Lung (tissue), 12 donors: ENCODE measurements around the gene TAMALIN. TPM values are rescaled to one million over a fixed set of nuclear protein-coding genes. Genes with fewer than 3 reads are reported as not detected.

ENCODE experiments used
- ATAC-seq: fragments of 200-7000 bp; cut with Tn5 transposase; one replicate; pipeline ENCODE4 v1.9.1; 2020; ENCODE audit warnings: moderate number of reproducible peaks; ENCODE audit not compliant: insufficient read depth, low FRiP score
- DNase-seq, 3 donors: peaks; one replicate each; pipeline ENCODE4 v3.0.0-alpha.2; 2013 to 2017
- H3K27ac ChIP-seq, 2 donors: one replicate each; pipeline ENCODE4 v1.5.1; 2013; ENCODE audit warnings: mild to moderate bottlenecking in 2 of 2, moderate library complexity in 2 of 2, control low read depth in 1 of 2, inconsistent platforms in 1 of 2, low read depth in 1 of 2, low read length in 1 of 2
- H3K27me3 ChIP-seq, 3 donors: one replicate each; pipeline ENCODE4 v1.5.1; 2013; ENCODE audit warnings: low read length in 2 of 3; ENCODE audit not compliant: control insufficient read depth in 3 of 3, insufficient read depth in 3 of 3
- H3K36me3 ChIP-seq, 4 donors: one replicate each; pipeline ENCODE4 v1.5.1; 2013; ENCODE audit warnings: low read length in 4 of 4, mild to moderate bottlenecking in 1 of 4, moderate library complexity in 1 of 4; ENCODE audit not compliant: control insufficient read depth in 4 of 4, insufficient read depth in 4 of 4
- H3K4me1 ChIP-seq, 5 donors: one replicate each; pipeline ENCODE4 v1.5.1; 2013; ENCODE audit warnings: low read length in 5 of 5, mild to moderate bottlenecking in 2 of 5, moderate library complexity in 1 of 5; ENCODE audit not compliant: control insufficient read depth in 5 of 5, insufficient read depth in 5 of 5
- H3K4me3 ChIP-seq: one replicate; pipeline ENCODE4 v1.5.1; 2013; ENCODE audit warnings: mild to moderate bottlenecking, control low read depth, moderate library complexity
- H3K9ac ChIP-seq, 2 donors: one replicate each; pipeline ENCODE4 v1.5.1; 2013; ENCODE audit warnings: low read length in 2 of 2, control low read depth in 1 of 2; ENCODE audit not compliant: insufficient read depth in 1 of 2
- H3K9me3 ChIP-seq, 4 donors: one replicate each; pipeline ENCODE4 v1.5.1; 2013; ENCODE audit warnings: low read length in 3 of 4, mild to moderate bottlenecking in 1 of 4, moderate library complexity in 1 of 4; ENCODE audit not compliant: control insufficient read depth in 4 of 4, insufficient read depth in 3 of 4
- WGBS, 2 donors: extraction: QIAGEN DNeasy Blood & Tissue Kit; methylation state at CpG; one replicate each; pipeline ENCODE4 v1.1.7; 2013; 5-methylcytosine and 5-hydroxymethylcytosine counted together
- polyA plus RNA-seq, 2 donors: library from polyadenylated mRNA; stranded (reverse); fragments of 200-250 nt; gene quantifications; one replicate each; pipeline ENCODE4 v1.2.1, GENCODE V29; 2013
- total RNA-seq, 2 donors: library from RNA; depleted of rRNA in 1 of 2; stranded (reverse); fragments of >200 nt in 1 of 2; gene quantifications; one replicate each; pipeline ENCODE4 v1.2.1, GENCODE V29; 2014 to 2021
- TF ChIP-seq, protein P1 (sequence below): IDR thresholded peaks from 2 replicates; pipeline ENCODE4 v1.5.1; 2012; ENCODE audit warnings: mild to moderate bottlenecking; ENCODE audit errors: control extremely low read depth, extremely low read depth
- donor health status: control.
- donor health status: control.
- donor health status: Bipolar disorder and iron deficiency.
- donor health status: healthy.
- donor health status: DM: yes; HTN: yes; CAD: no.

The TAMALIN gene
- total and polyA plus RNA-seq, 4 donors: 31.4 to 84.0 (median 60.4) TPM

DNA sequence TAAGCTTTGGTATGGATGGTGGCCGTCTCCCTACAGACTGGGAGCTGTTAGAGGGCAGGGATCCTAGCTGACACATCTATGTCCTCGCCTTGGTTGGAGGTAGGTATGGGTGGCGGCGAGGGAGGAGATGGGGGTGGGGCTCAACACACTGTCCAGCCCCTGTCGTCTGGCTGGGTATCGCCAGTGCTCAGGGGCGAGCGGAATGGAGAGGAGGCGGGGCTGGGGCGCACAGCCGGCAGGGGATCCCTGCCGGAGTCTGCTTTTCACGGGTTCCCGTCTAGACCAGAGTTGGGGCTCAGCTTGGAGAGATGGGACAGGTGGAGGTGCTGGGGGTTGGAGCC is 16.1 kb downstream of the TAMALIN start:
- peaks cover 0 to 9% (median 0%) of the 10 kb centered on the region in 3 donors for H3K27me3 ChIP-seq
- H3K36me3 ChIP-seq: no peaks in the 10 kb centered on the region
- peaks cover 0 to 15% (median 8%) of the 10 kb centered on the region in 5 donors for H3K4me1 ChIP-seq
- H3K9ac ChIP-seq: no peak overlapping the region
- ATAC-seq (no peak), DNase-seq (no peak)
- peak overlapping the region in 1 of 2 donors; percentile 52 for H3K27ac ChIP-seq
- no peak overlapping the region for H3K4me3 ChIP-seq
- TF ChIP-seq, protein P1, sequence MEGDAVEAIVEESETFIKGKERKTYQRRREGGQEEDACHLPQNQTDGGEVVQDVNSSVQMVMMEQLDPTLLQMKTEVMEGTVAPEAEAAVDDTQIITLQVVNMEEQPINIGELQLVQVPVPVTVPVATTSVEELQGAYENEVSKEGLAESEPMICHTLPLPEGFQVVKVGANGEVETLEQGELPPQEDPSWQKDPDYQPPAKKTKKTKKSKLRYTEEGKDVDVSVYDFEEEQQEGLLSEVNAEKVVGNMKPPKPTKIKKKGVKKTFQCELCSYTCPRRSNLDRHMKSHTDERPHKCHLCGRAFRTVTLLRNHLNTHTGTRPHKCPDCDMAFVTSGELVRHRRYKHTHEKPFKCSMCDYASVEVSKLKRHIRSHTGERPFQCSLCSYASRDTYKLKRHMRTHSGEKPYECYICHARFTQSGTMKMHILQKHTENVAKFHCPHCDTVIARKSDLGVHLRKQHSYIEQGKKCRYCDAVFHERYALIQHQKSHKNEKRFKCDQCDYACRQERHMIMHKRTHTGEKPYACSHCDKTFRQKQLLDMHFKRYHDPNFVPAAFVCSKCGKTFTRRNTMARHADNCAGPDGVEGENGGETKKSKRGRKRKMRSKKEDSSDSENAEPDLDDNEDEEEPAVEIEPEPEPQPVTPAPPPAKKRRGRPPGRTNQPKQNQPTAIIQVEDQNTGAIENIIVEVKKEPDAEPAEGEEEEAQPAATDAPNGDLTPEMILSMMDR: no peak
- WGBS, 2 donors: 6 to 12% methylated on average over 14 of the region's 14 CpGs
- no peaks in the 10 kb centered on the region for H3K9me3 ChIP-seq

DNA sequence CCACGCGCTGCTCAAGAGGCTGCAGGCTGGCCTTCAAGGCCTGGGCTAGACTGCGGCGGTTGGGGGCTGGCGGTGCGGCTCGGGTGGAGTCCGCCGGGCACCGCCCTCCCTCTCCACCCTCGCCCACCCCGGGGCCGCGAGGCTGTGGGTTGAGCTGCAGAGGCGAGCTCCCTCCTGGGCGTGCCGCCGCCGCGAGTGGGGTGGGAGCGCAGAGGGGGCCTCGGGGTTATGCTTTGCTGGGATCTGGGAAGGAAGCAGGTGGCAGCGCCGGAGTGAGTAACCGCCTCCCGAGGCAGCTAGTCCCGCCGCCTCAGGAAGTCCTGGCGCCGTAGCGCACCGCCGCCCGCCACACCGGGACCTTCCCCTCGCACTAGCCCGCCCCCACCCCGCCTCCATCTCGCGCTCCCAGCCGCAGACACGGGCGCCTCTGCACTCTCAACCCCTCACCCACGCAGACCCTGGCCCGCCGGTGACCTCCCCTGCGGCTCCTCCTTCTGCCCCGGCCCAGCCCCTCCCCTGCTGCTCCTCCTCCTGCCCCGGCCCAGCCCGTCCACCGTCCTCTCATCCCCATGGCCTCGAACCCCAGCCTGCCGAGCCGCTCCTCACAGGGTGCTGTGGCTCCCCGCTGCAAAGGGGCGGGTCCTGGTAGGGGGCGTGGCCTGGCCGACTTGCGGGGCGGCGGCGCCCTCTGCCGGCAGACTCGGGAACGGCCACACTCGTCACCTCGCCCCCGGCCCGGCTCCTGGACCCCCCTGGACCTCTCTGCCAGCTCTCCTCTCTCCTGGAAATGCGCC is 16.6 kb downstream of the TAMALIN start:
- DNase-seq (peak; percentile 75 to 87 (median 76)), ATAC-seq (peak; percentile 83)
- Histone ChIP-seq H3K9me3 (no peaks in the 10 kb centered on the region), H3K9ac (no peak overlapping the region), H3K36me3 (no peaks in the 10 kb centered on the region), H3K27me3 (peaks cover 0 to 9% (median 0%) of the 10 kb centered on the region in 3 donors), H3K27ac (peak overlapping the region; percentile 22 to 52), H3K4me1 (peaks cover 0 to 15% (median 8%) of the 10 kb centered on the region in 5 donors), H3K4me3 (peak overlapping the region; percentile 18)
- TF ChIP-seq, protein P1: peak; percentile 89
- WGBS, 2 donors: 1% methylated on average over 68 to 70 of the region's 70 CpGs

GRCh38 chr12:52023976-52024688 is 17.4 kb downstream of the TAMALIN start:
- H3K9ac ChIP-seq: no peak overlapping the region
- no peak overlapping the region for H3K4me3 ChIP-seq
- WGBS, 2 donors: 26% methylated on average over 20 of the region's 20 CpGs
- DNase-seq (no peak), ATAC-seq (no peak)
- no peaks in the 10 kb centered on the region for H3K9me3 ChIP-seq
- H3K36me3 ChIP-seq: no peaks in the 10 kb centered on the region
- H3K27me3 ChIP-seq: peaks cover 0 to 9% (median 0%) of the 10 kb centered on the region in 3 donors
- peak overlapping the region in 1 of 2 donors; percentile 22 for H3K27ac ChIP-seq
- H3K4me1 ChIP-seq: peaks cover 0 to 15% (median 8%) of the 10 kb centered on the region in 5 donors
- TF ChIP-seq, protein P1: no peak
